Measurements from ENCODE around the gene F8A3.
"Not testable (repeated sequence)": the region's sequence is repeated elsewhere in the genome, so short reads cannot be mapped to it uniquely, and the experiment has no call there.

F8A3 gene

GRCh38 chrX:155458471-155458870 is at the start of gene F8A3:
Gene F8A3 (minus strand): TSS chrX:155458620. CDS start chrX:155458600, 20 bp downstream.
- not testable (repeated sequence) for DNase-seq

- DNase-seq, result no peak
Measured at GRCh38 chrX:155505296-155505695, 46.9 kb upstream of the F8A3 start.

GRCh38 chrX:155495134-155495533 is 36.7 kb upstream of the F8A3 start:
- DNase-seq, result not testable (repeated sequence)

- DNase-seq, result not testable (repeated sequence)
Measured at GRCh38 chrX:155491421-155491820, 33.0 kb upstream of the F8A3 start.

GRCh38 chrX:155477136-155477535 is 18.7 kb upstream of the F8A3 start:
- not testable (repeated sequence) for DNase-seq

GRCh38 chrX:155466269-155466938 is 8.0 kb upstream of the F8A3 start:
- not testable (repeated sequence) for DNase-seq

- not testable (repeated sequence) for DNase-seq
Measured at GRCh38 chrX:155460501-155460900, 2.1 kb upstream of the F8A3 start.

- not testable (repeated sequence) for DNase-seq
Measured at GRCh38 chrX:155457761-155458447, 516 bp downstream of the F8A3 start.

- no peak for DNase-seq
Measured at GRCh38 chrX:155441097-155441496, 17.3 kb downstream of the F8A3 start.

GRCh38 chrX:155435744-155436112 is 22.7 kb downstream of the F8A3 start:
- DNase-seq, result no peak

GRCh38 chrX:155434906-155435743 is 23.3 kb downstream of the F8A3 start:
- DNase-seq, result no peak

GRCh38 chrX:155417769-155418168 is 40.7 kb downstream of the F8A3 start:
- DNase-seq, result no peak

Measured in NCI-H2081 treated with DMSO at 0.1 percent for 48 hours (cell line).